Glomerular visceral epithelial cell (primary cell): Measurements from ENCODE around the gene C1QL1.

Source experiments
- DNase-seq: peaks from one replicate; pipeline ENCODE4 v3.0.0-alpha.2; 2016; ENCODE audit errors: extremely low spot score

The C1QL1 gene

GRCh38 chr17:44968225-44969143 lies at the start of gene C1QL1:
Gene C1QL1 (minus strand): TSS chr17:44968303. CDS start chr17:44968048, 255 bp downstream.
- peak; percentile 96 for DNase-seq

- no peak for DNase-seq
Measured at GRCh38 chr17:45016823-45017222, 48.7 kb upstream of the C1QL1 start.

GRCh38 chr17:45016237-45016636 lies 48.1 kb upstream of the C1QL1 start:
- no peak for DNase-seq

GRCh38 chr17:45013021-45013997 lies 45.2 kb upstream of the C1QL1 start:
- DNase-seq, result no peak

- DNase-seq, result no peak
Measured at GRCh38 chr17:45011767-45012166, 43.7 kb upstream of the C1QL1 start.

- no peak for DNase-seq
Measured at GRCh38 chr17:45009676-45010467, 41.8 kb upstream of the C1QL1 start.

GRCh38 chr17:45008216-45008615 lies 40.1 kb upstream of the C1QL1 start:
- DNase-seq, result no peak

GRCh38 chr17:45006927-45007461 lies 38.9 kb upstream of the C1QL1 start:
- no peak for DNase-seq

GRCh38 chr17:45005700-45006099 lies 37.6 kb upstream of the C1QL1 start:
- DNase-seq, result no peak

GRCh38 chr17:45004388-45004787 lies 36.3 kb upstream of the C1QL1 start:
- no peak for DNase-seq

- no peak for DNase-seq
Measured at GRCh38 chr17:45003877-45004276, 35.8 kb upstream of the C1QL1 start.

- no peak for DNase-seq
Measured at GRCh38 chr17:45001310-45001709, 33.2 kb upstream of the C1QL1 start.

GRCh38 chr17:44999433-44999832 lies 31.3 kb upstream of the C1QL1 start:
- no peak for DNase-seq

- DNase-seq, result no peak
Measured at GRCh38 chr17:44998646-44999045, 30.5 kb upstream of the C1QL1 start.

GRCh38 chr17:44997733-44998520 lies 29.8 kb upstream of the C1QL1 start:
- no peak for DNase-seq

- DNase-seq, result no peak
Measured at GRCh38 chr17:44996304-44996703, 28.2 kb upstream of the C1QL1 start.

GRCh38 chr17:44995436-44996001 lies 27.4 kb upstream of the C1QL1 start:
- no peak for DNase-seq

- no peak for DNase-seq
Measured at GRCh38 chr17:44992242-44992939, 24.3 kb upstream of the C1QL1 start.

- no peak for DNase-seq
Measured at GRCh38 chr17:44990994-44991393, 22.9 kb upstream of the C1QL1 start.
